DOHH2 (cell line): ENCODE data around the gene TNFAIP2.

ENCODE experiments used
- H3F3A ChIP-seq: fragments of 200-600 bp; sonication (generic), shearing (Covaris generic); 2 replicates; pipeline ENCODE4 v1.6.0; 2016; ENCODE audit warnings: antibody characterized with exemption, mild to moderate bottlenecking; ENCODE audit not compliant: control insufficient read depth, insufficient read depth
- H3K27ac ChIP-seq: fragments of 200-600 bp; sonication (generic); 2 replicates; pipeline ENCODE4 v1.5.1; 2014; ENCODE audit warnings: low read depth, mild to moderate bottlenecking, low read length, moderate library complexity
- H3K27me3 ChIP-seq: fragments of 200-600 bp; sonication (generic); 2 replicates; pipeline ENCODE4 v1.6.1; 2014; ENCODE audit warnings: mild to moderate bottlenecking, low read length, mixed read lengths; ENCODE audit not compliant: control insufficient read depth
- H3K36me3 ChIP-seq: fragments of 200-600 bp; sonication (generic); 2 replicates; pipeline ENCODE4 v1.6.1; 2014; ENCODE audit warnings: mild to moderate bottlenecking, low read length, moderate library complexity, mixed read lengths; ENCODE audit not compliant: control insufficient read depth
- H3K4me1 ChIP-seq: fragments of 200-600 bp; sonication (generic); 2 replicates; pipeline ENCODE4 v1.6.1; 2014; ENCODE audit warnings: mild to moderate bottlenecking, low read length, mixed read lengths; ENCODE audit not compliant: control insufficient read depth
- H3K4me2 ChIP-seq: fragments of 200-600 bp; sonication (generic); 2 replicates; pipeline ENCODE4 v1.6.0; 2014; ENCODE audit warnings: mild to moderate bottlenecking, low read length, moderate library complexity
- H3K4me3 ChIP-seq: fragments of 200-600 bp; sonication (generic); 2 replicates; pipeline ENCODE4 v1.5.1; 2014; ENCODE audit warnings: mild to moderate bottlenecking, low read length, mixed read lengths
- H3K79me2 ChIP-seq: fragments of 200-600 bp; sonication (generic); 2 replicates; pipeline ENCODE4 v1.6.1; 2014; ENCODE audit warnings: mild to moderate bottlenecking, low read length, mixed read lengths; ENCODE audit not compliant: control insufficient read depth
- H3K9me2 ChIP-seq: fragments of 200-600 bp; sonication (generic); replicated peaks from 2 replicates; pipeline ENCODE4 v1.6.1; 2014; ENCODE audit warnings: mild to moderate bottlenecking, low read length, mixed read lengths; ENCODE audit not compliant: control insufficient read depth
- H3K9me3 ChIP-seq: fragments of 200-600 bp; sonication (generic); 2 replicates; pipeline ENCODE4 v1.6.1; 2014; ENCODE audit warnings: antibody characterized with exemption, low read length, mixed read lengths; ENCODE audit not compliant: control insufficient read depth, insufficient read depth
- H4K20me1 ChIP-seq: fragments of 200-600 bp; sonication (generic); 2 replicates; pipeline ENCODE4 v1.6.0; 2014; ENCODE audit warnings: low read depth, mild to moderate bottlenecking, antibody characterized with exemption, low read length, moderate library complexity; ENCODE audit not compliant: control insufficient read depth, insufficient read depth
- CTCF ChIP-seq: fragments of 200-600 bp; sonication (generic); IDR thresholded peaks from one replicate; pipeline ENCODE4 v1.5.1; 2014; ENCODE audit warnings: antibody characterized with exemption, mild to moderate bottlenecking, low read depth, low read length; ENCODE audit not compliant: poor library complexity, severe bottlenecking
- EZH2phosphoT487 ChIP-seq: fragments of 200-600 bp; sonication (generic); IDR thresholded peaks from 2 replicates; pipeline ENCODE4 v1.6.1; 2017; ENCODE audit warnings: borderline replicate concordance, mild to moderate bottlenecking, antibody characterized with exemption, low read length, moderate library complexity, mixed read lengths

The TNFAIP2 gene

GRCh38 chr14:103134919-103135318 lies 11.7 kb downstream of the TNFAIP2 start:
- no peaks in the 10 kb centered on the region for H3K9me3 ChIP-seq
- H3K27me3 ChIP-seq, result no peaks in the 10 kb centered on the region
- H4K20me1 ChIP-seq, result no peaks in the 10 kb centered on the region
- peaks cover 4% of the 10 kb centered on the region; the same call in 1 of the 2 replicates for H3F3A ChIP-seq
- peaks cover 6% of the 10 kb centered on the region for H3K36me3 ChIP-seq
- TF ChIP-seq EZH2phosphoT487 (no peak), CTCF (no peak)
- peaks cover 16% of the 10 kb centered on the region for H3K4me1 ChIP-seq
- no peak overlapping the region for H3K4me3 ChIP-seq
- H3K27ac ChIP-seq, result no peak overlapping the region
- no peaks in the 10 kb centered on the region for H3K9me2 ChIP-seq
- no peak overlapping the region for H3K4me2 ChIP-seq
- H3K79me2 ChIP-seq, result no peaks in the 10 kb centered on the region

- H3F3A ChIP-seq, result peaks cover 10% of the 10 kb centered on the region
- H3K27me3 ChIP-seq, result no peaks in the 10 kb centered on the region
- peaks cover 6% of the 10 kb centered on the region for H3K36me3 ChIP-seq
- no peaks in the 10 kb centered on the region for H4K20me1 ChIP-seq
- no peaks in the 10 kb centered on the region for H3K9me2 ChIP-seq
- no peak overlapping the region for H3K4me3 ChIP-seq
- H3K79me2 ChIP-seq, result no peaks in the 10 kb centered on the region
- H3K27ac ChIP-seq, result no peak overlapping the region
- no peak overlapping the region for H3K4me2 ChIP-seq
- no peaks in the 10 kb centered on the region for H3K9me3 ChIP-seq
- H3K4me1 ChIP-seq, result peaks cover 22% of the 10 kb centered on the region
- TF ChIP-seq CTCF, result no peak
- TF ChIP-seq EZH2phosphoT487, result no peak
Observed at GRCh38 chr14:103135333-103136260, 12.3 kb downstream of the TNFAIP2 start.

DNA sequence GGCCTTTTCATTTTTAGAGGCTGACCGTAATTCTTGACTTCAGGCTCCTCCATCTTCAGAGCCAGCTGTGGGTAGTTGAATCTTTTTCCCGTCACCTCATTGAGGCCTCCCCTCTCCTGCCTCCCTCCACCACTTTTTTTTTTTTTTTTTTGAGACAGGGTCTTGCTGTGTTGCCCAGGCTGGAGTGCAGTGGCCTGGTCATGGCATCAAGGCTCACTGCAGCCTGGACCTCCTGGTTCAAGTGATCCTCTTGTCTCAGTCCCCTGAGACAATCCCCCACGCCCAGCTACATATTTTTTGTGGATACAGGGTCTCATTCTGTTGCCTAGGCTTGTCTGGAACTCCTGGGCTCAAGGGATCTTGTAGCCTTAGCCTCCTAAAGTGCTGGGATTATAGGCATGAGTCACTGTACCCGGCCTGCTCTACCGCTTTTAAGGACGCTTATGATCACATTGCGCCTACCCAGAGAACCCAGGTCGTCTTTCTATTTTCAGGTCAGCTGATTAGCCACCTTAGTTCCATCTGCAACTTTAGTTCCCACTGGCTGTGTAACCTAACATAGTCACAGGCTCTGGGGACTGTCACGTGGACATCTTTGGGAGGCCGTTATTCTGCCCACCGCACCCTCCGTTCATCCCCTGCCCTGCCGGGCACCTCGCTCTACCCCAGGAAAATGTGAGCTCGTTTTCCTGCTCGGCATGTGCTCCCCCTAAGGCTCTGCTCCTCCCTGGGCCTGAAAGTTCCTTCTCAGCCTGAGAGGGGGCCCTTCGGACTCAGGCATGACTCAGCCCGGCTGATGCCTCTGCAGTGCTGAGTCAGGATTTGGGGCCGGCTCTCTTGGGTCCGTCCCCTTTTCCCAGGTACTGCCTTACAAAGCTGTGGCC lies 13.4 kb downstream of the TNFAIP2 start:
- Histone ChIP-seq H3K4me2 (no peak overlapping the region), H4K20me1 (no peaks in the 10 kb centered on the region), H3K4me1 (peaks cover 33% of the 10 kb centered on the region), H3F3A (peaks cover 16% of the 10 kb centered on the region), H3K27ac (no peak overlapping the region), H3K4me3 (no peak overlapping the region), H3K36me3 (peaks cover 6% of the 10 kb centered on the region), H3K79me2 (no peaks in the 10 kb centered on the region), H3K27me3 (no peaks in the 10 kb centered on the region), H3K9me2 (no peaks in the 10 kb centered on the region), H3K9me3 (no peaks in the 10 kb centered on the region)
- TF ChIP-seq EZH2phosphoT487 (no peak), CTCF (no peak)
